CD4-positive, alpha-beta T cell treated with Interleukin-6 at 100 ng/mL for 8 hours (primary cell): ENCODE data around the gene TCP11X1.
"Not testable (repeated sequence)": the region's sequence is repeated elsewhere in the genome, so short reads cannot be mapped to it uniquely, and the experiment has no call there.

Experiments used
- DNase-seq: peaks from one replicate; pipeline ENCODE4 v3.0.0-alpha.2; 2020; ENCODE audit warnings: mixed read lengths, low spot score

The TCP11X1 gene

DNA sequence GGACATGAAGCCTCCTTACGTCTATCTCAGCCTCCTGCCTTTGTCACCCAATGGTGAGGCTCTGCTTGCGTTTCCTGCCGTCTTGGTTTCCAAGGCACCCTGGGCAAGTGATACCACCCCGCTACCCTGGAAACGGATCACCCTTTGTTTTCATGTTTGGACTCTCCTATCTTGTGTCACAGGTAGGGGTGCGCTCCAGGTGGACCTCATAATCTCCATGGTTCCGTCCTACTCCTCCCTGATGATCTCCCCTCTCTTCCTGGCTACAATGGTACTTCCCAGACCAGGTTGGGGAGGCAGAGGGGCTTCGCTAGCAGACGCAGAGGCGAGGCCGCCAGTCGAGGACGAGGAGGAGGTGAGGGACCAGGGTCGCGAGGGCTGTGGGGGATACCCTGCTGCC, at the start of gene TCP11X1:
Gene TCP11X1 (plus strand): TSS at position 316 of the 400 bp plus-strand sequence.
- not testable (repeated sequence) for DNase-seq

DNA sequence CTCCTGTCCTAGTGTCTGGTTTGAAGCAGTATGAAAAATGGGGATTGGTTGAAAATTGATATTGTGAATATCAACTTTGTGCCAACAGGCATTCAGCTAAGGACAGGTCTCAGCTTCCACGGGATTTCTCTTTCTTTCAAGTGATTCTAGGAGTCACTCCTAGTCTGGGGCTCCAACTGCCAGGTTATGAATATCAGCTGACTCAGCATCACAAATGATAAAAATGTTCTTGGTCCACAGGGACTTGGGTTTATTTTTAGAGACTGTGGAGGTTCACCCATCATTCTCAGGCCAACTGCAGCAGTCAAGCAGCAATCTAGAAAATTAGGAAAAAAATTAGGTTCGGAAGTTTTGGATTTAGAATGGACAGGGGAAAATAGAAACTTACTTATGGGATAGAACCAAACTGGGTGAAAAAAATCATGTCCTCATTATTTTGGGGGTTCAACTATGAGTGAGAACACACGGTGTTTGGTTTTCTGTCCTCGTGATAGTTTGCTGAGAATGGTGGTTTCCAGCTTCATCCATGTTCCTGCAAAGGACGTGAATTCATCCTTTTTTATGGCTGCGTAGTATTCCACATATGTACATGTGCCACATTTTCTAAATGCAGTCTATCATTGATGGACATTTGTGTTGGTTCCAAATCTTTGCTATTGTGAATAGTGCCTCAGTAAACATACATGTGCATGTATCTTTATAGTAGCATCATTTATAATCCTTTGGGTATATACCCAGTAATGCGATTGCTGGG, 29.0 kb upstream of the TCP11X1 start:
- no peak for DNase-seq

DNA sequence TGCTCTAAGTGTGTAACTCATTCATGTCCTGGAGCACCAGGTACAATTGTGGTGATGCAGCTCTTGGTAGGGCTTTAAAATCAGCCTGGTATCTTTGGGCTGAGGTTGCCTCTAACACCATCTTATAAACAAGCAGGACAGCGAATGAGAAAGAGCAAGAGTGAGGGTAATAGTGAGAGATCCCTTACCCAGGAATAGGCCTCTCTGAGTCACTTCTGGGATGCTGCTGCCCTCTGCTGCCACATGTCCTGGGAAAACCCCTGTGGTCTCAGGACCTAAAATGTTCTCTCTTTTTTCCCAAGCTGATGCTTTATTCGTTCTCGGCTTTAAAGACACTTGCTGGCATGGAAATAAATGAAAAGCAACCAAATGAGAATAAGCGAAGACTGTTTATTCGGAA, 7.2 kb upstream of the TCP11X1 start:
- DNase-seq, result not testable (repeated sequence)

DNA sequence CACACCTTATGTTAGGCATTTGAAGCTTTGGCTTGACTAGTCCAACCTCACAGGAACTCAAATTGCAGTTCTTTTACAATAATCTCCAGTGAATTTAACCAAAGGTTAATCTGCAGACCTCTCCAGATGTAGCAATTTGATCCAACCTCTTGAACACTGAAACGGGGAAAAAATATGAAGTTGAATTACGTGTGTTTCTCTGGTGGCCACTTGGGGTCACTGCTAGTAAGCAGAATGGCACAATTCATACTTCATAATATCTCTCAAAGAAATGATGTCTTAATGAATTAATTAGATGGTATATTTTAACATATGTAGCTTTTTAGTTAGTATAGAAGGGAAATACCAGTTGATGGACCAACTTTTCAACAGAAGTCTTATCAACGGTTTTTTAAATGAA, 1.4 kb downstream of the TCP11X1 start:
- DNase-seq, result not testable (repeated sequence)

DNA sequence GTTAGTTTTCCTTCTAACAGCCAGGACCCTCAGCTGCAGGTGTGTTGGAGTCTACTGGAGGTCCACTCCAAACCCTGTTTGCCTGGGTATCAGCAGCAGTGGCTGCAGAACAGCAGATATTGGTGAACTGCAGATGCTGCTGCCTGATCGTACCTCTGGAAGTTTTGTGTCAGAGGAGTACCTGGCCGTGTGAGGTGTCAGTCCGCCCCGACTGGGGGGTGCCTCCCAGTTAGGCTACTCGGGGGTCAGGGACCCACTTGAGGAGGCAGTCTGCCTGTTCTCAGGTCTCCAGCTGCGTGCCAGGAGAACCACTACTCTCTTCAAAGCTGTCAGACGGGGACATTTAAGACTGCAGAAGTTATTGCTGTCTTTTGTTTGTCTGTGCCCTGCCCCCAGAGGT, 20.6 kb downstream of the TCP11X1 start:
- DNase-seq, result not testable (repeated sequence)

DNA sequence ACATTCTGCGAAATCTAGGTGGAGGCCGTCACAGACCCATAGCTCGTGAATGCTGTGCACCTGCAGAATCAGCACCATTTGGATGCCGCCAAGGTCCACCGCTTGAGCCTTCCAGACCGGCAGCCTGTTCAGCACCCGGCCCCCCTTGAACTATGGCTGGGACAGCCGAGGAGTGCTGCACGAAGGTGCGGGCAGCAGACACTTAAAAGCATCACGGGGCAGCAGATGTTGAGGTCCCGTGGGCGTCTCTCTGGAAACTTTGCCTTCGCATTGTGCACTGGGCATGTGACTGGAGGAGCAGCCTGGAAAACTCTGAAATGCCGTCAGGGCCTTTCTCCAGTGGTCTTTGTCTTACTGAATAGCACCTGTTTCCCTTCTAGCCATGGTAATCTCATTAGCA, 25.2 kb downstream of the TCP11X1 start:
- DNase-seq, result not testable (repeated sequence)

DNA sequence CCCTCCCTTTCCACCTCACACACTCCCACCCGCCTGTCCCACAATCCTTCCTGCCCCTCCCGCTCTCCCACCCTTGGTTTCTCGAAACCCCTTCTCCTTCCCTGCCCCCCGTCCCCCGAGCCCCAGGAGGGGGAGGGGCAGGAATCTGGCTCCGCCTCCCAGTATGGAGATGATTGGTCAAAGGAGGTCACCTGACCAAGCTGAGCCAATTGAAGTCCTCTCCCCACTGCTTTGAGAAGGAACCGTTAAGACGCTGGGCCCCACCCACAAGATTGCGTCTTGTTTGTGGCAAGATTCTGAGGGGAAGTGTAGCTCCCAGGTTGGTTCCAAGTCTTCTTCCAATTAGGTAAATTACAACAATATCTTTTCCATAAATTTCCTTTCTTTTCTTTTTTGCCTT, 31.8 kb downstream of the TCP11X1 start, which contains the start of gene NXF2:
Gene NXF2 (plus strand): TSS at position 275 of the 400 bp plus-strand sequence. CDS start 59,912 bp downstream, outside the sequence.
- not testable (repeated sequence) for DNase-seq

DNA sequence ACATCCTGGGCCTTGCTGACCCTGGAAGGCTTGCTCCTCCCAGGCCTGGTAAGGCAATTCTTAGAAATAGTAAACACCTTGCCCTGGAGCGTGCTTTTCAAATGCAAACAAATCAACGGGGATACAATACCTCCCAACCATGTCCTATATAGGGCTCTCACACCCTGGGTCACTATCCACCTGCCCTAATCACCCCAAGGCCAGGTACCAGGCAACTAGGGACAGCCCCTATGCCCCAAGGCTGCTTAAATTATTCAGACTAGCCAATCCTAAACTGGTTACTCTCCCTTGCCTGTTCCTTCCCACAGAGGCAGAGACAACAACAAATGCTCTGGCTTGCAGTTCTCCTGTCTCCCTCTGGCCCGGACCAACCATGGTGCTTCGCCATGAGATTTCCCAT, 57.1 kb downstream of the TCP11X1 start:
- not testable (repeated sequence) for DNase-seq
